ENCODE data around the gene SIGLEC7. TPM values are rescaled to one million over a fixed set of nuclear protein-coding genes. Genes with fewer than 3 reads are reported as not detected.

Gene SIGLEC7
- total RNA-seq, 4 donors from 2014 or later = 0.19 to 2.2 (median 0.92) TPM; not detected in 1

DNA sequence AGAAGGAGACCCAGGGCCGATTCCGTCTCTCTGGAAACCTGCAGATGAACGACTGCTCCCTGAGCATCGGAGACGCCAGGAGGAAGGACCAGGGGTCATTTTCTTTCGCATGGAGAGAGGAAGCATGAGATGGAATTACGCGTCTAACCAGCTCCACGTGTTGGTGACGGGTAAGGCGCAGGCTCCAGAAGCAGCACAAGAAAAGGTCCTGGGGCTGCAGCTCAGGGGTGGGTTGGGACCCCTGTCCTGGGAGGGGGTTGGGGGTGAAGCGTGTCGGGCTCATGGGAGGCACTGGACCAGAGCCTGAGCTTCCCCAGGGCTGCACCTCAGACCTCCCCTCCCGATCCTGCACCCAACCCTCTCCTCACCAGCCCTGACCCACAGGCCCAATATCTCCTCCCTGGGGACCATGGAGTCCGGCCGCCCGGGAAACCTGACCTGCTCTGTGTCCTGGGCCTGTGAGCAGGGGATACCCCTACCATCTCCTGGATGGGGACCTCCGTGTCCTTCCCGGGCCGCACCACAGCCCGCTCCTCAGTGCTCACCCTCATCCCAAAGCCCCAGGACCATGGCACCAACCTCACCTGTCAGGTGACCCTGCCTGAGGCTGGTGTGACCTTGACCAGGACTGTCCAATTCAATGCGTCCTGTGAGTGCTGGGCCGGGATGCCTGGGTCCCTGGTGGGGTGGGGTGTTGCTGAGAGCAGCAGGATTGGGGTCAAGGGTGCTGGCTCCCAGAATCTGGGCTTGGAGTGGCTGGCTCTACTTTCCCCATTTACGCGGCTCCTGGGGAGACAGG lies 43.2 kb downstream of the SIGLEC7 start:
- H3K36me3 ChIP-seq = no peaks in the 10 kb centered on the region
- TF ChIP-seq EP300 (IDR thresholded peaks at IDR 0.05) = no peak
- TF ChIP-seq POLR2AphosphoS5 (IDR thresholded peaks at IDR 0.05) = no peak
- TF ChIP-seq POLR2A (IDR thresholded peaks at IDR 0.05; ENCODE audit: low read depth) = no peak
- TF ChIP-seq, protein P1, sequence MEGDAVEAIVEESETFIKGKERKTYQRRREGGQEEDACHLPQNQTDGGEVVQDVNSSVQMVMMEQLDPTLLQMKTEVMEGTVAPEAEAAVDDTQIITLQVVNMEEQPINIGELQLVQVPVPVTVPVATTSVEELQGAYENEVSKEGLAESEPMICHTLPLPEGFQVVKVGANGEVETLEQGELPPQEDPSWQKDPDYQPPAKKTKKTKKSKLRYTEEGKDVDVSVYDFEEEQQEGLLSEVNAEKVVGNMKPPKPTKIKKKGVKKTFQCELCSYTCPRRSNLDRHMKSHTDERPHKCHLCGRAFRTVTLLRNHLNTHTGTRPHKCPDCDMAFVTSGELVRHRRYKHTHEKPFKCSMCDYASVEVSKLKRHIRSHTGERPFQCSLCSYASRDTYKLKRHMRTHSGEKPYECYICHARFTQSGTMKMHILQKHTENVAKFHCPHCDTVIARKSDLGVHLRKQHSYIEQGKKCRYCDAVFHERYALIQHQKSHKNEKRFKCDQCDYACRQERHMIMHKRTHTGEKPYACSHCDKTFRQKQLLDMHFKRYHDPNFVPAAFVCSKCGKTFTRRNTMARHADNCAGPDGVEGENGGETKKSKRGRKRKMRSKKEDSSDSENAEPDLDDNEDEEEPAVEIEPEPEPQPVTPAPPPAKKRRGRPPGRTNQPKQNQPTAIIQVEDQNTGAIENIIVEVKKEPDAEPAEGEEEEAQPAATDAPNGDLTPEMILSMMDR (IDR thresholded peaks at IDR 0.05) = no peak
- H3K9me3 ChIP-seq = no peaks in the 10 kb centered on the region
- DNase-seq (ENCODE audit: extremely low spot score) = no peak
- no peaks in the 10 kb centered on the region for H3K4me1 ChIP-seq
- intact Hi-C loops (cut with DNase I) = no loop called here
- WGBS = 92% methylated on average over 17 of the region's 25 CpGs
- no peak overlapping the region for H3K27ac ChIP-seq (replicated peaks in 1 of 4)
- no peak overlapping the region for H3K4me3 ChIP-seq
- H3K27me3 ChIP-seq = peaks cover 0 to 58% (median 3%) of the 10 kb centered on the region in 4 donors

DNA sequence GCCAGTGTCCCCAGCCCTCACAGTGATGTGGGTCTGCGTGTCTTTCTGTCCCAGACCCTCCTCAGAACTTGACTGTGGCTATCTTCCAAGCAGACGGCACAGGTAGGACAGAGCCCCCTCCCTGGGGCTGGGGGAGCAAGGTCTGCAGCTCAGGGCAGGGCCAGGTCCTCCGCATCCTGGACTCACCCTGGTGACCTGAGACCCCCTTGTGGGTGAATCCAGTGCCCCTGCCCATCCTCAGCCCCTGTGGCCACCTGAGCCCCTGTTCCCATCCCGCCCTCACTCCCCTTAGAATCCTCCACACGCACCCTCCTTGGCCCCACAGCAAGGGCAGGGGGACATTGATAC lies 43.7 kb downstream of the SIGLEC7 start:
- WGBS = 82% methylated on average over 2 of the region's 5 CpGs
- intact Hi-C loops (cut with DNase I) = no loop called here
- TF ChIP-seq POLR2AphosphoS5 (IDR thresholded peaks at IDR 0.05) = no peak
- TF ChIP-seq EP300 (IDR thresholded peaks at IDR 0.05) = no peak
- no peak for TF ChIP-seq POLR2A (IDR thresholded peaks at IDR 0.05; ENCODE audit: low read depth)

DNA sequence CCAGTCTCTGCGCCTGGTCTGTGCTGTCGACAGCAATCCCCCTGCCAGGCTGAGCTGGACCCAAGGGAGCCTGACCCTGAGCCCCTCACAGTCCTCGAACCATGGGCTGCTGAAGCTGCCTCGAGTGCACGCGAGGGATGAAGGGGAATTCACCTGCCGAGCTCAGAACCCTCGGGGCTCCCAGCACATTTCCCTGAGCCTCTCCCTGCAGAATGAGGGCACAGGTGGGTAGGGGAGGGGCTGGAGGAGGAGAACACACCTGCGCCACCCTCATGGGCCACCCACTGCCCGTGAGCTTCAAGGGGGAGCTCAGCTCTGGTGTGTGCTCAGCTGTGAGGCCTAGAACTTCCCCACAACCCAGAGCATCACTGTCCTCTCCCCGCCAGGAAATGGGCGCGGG lies 44.2 kb downstream of the SIGLEC7 start:
- intact Hi-C loops (cut with DNase I) = no loop called here
- TF ChIP-seq POLR2AphosphoS5 (IDR thresholded peaks at IDR 0.05) (no peak), EP300 (IDR thresholded peaks at IDR 0.05) (no peak), POLR2A (IDR thresholded peaks at IDR 0.05; ENCODE audit: low read depth) (no peak)
- TF ChIP-seq, protein P1 (IDR thresholded peaks at IDR 0.05) = no peak
- Histone ChIP-seq H3K4me1 (no peaks in the 10 kb centered on the region), H3K27ac (replicated peaks in 1 of 4) (no peak overlapping the region), H3K4me3 (no peak overlapping the region), H3K36me3 (no peaks in the 10 kb centered on the region), H3K27me3 (peaks cover 0 to 57% (median 3%) of the 10 kb centered on the region in 4 donors), H3K9me3 (no peaks in the 10 kb centered on the region)
- DNase-seq (ENCODE audit: extremely low spot score) = no peak
- WGBS = 59% methylated on average over 10 of the region's 13 CpGs

More for the DNA sequence above, 43.7 kb downstream of the SIGLEC7 start:
- Histone ChIP-seq H3K4me3 (no peak overlapping the region), H3K4me1 (no peaks in the 10 kb centered on the region), H3K36me3 (no peaks in the 10 kb centered on the region), H3K9me3 (no peaks in the 10 kb centered on the region), H3K27ac (replicated peaks in 1 of 4) (no peak overlapping the region), H3K27me3 (peaks cover 0 to 58% (median 3%) of the 10 kb centered on the region in 4 donors)
- no peak for DNase-seq (ENCODE audit: extremely low spot score)

DNA sequence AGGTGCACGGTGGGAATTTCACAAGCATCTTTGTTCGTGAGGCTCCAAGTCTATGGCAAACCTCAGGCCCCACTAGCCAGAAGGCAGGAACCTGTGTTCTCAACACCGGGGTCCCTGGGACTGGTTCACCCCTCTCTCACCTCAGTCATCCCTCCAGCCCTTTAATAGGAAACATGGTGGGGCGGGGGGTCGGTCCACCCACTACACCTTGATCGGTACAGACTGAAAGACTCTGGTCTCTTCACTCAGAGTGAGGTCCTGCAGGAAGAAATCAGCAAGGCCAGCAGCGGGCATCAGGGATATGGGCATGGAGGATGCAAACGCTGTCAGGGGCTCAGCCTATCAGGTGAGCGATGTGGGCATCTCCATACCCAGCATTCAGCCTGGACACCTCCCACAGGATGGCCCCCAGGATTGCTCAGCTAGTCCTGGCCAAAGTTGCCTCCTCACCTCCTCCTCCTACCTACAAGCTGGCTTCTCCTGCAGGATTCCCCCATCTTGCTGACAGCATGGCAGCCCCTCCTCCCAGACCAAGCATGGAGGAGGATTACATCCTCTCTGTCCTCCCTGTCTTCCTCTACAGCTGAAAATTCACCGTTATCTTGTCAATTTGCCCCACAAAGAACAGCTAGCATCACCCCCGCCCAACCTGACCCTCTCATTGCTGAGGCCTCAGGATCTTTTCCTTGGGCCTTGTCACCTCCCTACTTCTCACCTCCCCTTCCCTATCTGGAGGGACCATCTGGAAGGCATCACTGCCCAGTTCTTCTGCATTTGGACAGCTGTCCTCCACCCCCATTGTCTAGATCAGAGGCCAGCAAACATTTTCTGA lies 45.5 kb downstream of the SIGLEC7 start:
- TF ChIP-seq, protein P1 (IDR thresholded peaks at IDR 0.05) = no peak
- TF ChIP-seq POLR2AphosphoS5 (IDR thresholded peaks at IDR 0.05) (no peak), POLR2A (IDR thresholded peaks at IDR 0.05; ENCODE audit: low read depth) (no peak), EP300 (IDR thresholded peaks at IDR 0.05) (no peak)
- peaks cover 0 to 53% (median 0%) of the 10 kb centered on the region in 4 donors for H3K27me3 ChIP-seq
- no peaks in the 10 kb centered on the region for H3K4me1 ChIP-seq
- 80% methylated on average over 11 of the region's 11 CpGs for WGBS
- intact Hi-C loops (cut with DNase I) = no loop called here
- H3K36me3 ChIP-seq = no peaks in the 10 kb centered on the region
- H3K4me3 ChIP-seq = no peak overlapping the region
- DNase-seq (ENCODE audit: extremely low spot score) = no peak
- no peak overlapping the region for H3K27ac ChIP-seq (replicated peaks in 1 of 4)
- H3K9me3 ChIP-seq = no peaks in the 10 kb centered on the region

DNA sequence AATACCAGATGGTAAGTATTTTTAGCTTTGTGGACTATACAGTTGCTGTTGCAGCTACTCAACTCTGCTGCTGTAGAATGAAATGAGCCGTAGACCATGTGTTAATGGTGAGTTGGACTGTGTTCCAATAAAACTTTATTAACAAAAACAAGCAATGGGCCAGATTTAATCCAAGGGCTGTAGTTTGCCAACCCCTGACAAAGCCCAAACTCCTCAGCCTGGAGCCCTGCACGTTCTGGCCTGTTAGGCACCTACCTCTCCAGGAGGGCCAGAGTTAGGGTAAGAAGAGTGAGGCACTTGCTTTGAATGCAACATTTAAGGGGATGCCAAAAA lies 46.1 kb downstream of the SIGLEC7 start:
- intact Hi-C loops (cut with DNase I) = no loop called here

More for the DNA sequence above, 46.1 kb downstream of the SIGLEC7 start:
- WGBS = 62% methylated on average over 2 of the region's 2 CpGs
- DNase-seq (ENCODE audit: extremely low spot score) = no peak
- Histone ChIP-seq H3K36me3 (no peaks in the 10 kb centered on the region), H3K27ac (replicated peaks in 1 of 4) (no peak overlapping the region), H3K4me3 (no peak overlapping the region), H3K4me1 (no peaks in the 10 kb centered on the region), H3K27me3 (peaks cover 0 to 53% (median 0%) of the 10 kb centered on the region in 4 donors), H3K9me3 (no peaks in the 10 kb centered on the region)
- TF ChIP-seq POLR2AphosphoS5 (IDR thresholded peaks at IDR 0.05) = no peak
- no peak for TF ChIP-seq POLR2A (IDR thresholded peaks at IDR 0.05; ENCODE audit: low read depth)
- no peak for TF ChIP-seq EP300 (IDR thresholded peaks at IDR 0.05)
- TF ChIP-seq, protein P1 (IDR thresholded peaks at IDR 0.05) = no peak

Measured in esophagus muscularis mucosa (tissue), 4 donors.